Epithelial cell of esophagus (primary cell): Measurements from ENCODE around the gene FAM174B.

ENCODE experiments used
- DNase-seq: peaks from one replicate; pipeline ENCODE4 v3.0.0; 2010; ENCODE audit warnings: low read depth
- H3K4me3 ChIP-seq: 2 replicates; pipeline ENCODE4 v1.5.1; 2011; ENCODE audit warnings: mild to moderate bottlenecking, low read length, control low read depth
- TF ChIP-seq, protein P1 (sequence below): IDR thresholded peaks from 2 replicates; pipeline ENCODE4 v1.5.1; 2011; ENCODE audit warnings: low read depth, mild to moderate bottlenecking, low read length, control low read depth, inconsistent platforms; ENCODE audit not compliant: insufficient read depth; ENCODE audit errors: missing control alignments

The FAM174B gene

DNA sequence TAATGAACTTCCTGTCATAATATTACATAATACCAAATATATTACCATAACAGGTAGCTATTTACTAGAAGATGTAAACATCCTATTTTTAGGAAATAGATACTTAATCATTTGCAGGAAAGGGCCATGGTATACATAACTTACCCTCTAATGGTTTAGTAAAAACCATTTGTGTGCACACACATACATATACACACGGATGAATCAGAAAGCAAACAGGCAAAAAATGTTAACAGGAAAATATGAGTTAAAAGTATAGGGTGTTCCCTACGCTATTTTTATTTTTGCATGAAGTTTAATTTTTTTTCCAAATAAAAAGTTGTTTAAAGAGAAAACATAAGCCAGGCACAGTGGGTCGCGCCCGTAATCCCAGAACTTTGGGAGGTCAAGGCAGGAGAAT, 34.6 kb downstream of the FAM174B start:
- H3K4me3 ChIP-seq, result no peak overlapping the region
- TF ChIP-seq, protein P1, sequence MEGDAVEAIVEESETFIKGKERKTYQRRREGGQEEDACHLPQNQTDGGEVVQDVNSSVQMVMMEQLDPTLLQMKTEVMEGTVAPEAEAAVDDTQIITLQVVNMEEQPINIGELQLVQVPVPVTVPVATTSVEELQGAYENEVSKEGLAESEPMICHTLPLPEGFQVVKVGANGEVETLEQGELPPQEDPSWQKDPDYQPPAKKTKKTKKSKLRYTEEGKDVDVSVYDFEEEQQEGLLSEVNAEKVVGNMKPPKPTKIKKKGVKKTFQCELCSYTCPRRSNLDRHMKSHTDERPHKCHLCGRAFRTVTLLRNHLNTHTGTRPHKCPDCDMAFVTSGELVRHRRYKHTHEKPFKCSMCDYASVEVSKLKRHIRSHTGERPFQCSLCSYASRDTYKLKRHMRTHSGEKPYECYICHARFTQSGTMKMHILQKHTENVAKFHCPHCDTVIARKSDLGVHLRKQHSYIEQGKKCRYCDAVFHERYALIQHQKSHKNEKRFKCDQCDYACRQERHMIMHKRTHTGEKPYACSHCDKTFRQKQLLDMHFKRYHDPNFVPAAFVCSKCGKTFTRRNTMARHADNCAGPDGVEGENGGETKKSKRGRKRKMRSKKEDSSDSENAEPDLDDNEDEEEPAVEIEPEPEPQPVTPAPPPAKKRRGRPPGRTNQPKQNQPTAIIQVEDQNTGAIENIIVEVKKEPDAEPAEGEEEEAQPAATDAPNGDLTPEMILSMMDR, result no peak
- no peak for DNase-seq

DNA sequence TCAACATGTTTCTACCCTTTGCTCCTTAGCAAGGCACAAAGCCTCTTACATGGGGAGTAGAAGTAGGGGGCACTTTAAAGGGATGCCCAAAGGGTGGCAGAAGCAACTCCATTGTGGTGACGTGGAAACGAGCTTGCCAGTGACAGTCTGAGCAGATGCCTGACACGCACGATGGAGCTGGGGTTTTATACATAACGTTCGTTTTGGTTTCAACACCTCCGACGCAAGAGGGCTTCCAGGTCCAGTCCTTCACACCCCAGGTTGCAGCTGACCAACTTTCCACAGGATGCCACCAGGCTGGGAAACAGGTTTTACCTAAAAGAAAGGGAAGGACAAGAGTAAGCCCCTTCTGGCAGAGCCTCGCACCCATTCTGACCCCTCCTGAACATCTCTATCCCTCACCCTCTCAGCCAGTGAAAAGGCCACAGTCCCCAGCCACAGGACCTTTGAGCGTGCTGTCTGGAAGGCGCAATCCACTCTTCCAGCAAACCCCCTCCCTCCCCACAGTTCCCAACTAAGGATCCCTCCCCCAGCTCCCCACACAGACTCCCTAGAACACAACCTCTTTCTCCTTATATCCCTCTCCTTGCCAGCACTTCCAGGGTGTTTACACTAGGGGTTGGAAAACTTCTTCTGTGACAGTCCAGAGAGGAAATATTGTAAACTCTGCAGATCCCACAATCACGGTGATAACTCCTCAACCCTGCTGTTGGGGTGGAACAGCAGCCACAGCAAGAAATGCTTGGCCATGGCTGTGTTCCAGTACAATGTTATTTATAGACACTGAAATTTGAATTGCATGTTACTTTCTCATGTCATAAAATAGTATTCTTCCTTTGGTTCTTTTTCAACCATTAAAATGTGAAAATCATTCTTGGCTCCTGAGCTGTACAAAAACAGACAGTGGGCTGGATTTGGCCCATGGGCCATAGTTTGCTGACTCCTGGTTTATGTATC, 36.2 kb downstream of the FAM174B start:
- DNase-seq, result no peak
- H3K4me3 ChIP-seq, result no peak overlapping the region
- TF ChIP-seq, protein P1, result no peak

DNA sequence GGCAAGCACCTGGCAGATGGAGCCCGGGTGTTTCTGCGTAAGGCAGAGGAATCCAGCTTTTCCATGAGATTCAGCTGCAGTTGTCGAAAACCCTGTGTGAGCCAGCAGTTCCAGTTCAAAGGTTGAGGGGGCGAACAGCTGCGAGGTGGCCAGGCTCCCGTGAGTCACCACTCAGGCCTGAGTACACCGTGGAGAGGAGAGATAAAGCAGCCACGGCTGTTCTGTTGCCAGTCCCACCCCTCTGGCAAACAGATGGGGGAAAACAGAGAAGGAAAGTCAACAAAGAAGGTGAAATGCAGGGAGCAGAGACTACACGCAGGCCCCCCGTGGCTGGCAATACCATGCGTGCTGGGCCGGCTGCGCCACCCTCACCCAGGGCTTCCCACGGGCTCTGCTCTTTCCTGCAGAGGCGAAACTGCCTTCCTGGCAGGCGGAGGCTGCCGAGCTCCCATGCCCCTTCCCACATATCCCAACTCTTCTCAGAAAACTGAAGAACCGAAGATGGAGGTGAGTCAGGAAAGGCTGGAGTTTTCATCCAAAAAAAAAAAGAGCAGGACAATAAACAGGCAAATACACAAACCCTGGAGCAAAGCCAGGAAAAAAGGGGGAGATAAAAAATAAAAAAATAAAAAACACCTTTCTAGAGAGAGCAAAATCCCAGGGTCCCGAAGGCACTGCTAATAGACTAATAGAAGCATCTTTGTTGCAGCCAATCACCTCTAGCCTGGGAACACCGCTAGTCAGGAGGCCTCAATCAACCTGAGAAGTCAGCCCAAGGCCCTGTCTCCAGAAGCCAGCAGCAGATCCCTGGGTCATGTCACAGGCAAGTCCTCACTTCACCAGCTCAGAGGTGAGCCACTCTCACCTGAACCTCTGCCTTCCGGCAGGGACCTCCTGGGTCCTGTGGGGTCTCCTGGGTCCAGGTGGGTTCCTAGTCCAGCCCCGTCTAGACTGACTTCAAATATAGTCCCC, 37.7 kb downstream of the FAM174B start:
- DNase-seq, result no peak
- TF ChIP-seq, protein P1, result no peak
- no peak overlapping the region for H3K4me3 ChIP-seq

DNA sequence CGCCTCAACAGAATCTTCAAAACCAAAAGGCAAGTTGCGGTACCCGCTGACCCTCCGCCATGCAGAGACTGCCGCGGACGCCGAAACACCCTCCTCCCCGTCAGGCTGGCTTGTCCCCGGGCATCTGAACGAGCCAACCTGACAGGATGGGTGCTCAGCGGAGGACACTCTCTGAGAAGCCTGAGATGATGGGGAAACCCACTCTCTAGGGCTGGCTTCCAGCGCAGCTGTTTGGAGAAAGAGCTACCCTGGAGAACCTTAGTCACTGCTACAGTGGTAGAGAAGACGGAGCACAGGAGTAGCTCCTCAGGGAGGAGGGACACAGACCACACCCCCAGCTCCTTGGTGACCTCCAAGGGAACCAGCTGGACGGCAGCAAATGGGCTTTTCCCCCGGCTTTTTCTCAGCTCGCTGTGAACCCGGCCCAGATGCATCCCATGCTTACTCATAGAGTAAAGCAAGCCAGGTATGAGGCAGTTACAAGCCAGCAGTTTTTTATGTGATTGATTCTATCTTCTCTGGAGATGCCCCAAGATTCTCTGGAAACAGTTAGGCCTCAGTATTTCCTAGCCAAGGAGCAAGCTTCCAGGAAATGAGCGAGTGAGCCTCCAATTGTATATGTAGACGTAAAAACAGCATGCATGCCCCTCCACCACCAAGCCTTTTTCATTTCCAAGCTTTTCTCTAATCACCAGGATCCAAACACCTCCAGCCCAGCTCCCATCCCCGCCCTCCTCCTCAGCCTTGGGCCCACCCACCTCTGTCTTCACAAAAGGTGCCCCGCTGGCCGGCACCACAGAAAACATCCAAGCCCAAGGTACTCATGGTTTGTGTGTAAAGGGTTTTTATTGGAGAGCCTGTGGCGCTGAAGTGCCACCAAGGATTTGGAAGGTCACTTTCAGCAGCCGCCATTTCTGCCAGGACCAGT, 38.7 kb downstream of the FAM174B start:
- no peak for DNase-seq
- TF ChIP-seq, protein P1, result no peak
- no peak overlapping the region for H3K4me3 ChIP-seq

DNA sequence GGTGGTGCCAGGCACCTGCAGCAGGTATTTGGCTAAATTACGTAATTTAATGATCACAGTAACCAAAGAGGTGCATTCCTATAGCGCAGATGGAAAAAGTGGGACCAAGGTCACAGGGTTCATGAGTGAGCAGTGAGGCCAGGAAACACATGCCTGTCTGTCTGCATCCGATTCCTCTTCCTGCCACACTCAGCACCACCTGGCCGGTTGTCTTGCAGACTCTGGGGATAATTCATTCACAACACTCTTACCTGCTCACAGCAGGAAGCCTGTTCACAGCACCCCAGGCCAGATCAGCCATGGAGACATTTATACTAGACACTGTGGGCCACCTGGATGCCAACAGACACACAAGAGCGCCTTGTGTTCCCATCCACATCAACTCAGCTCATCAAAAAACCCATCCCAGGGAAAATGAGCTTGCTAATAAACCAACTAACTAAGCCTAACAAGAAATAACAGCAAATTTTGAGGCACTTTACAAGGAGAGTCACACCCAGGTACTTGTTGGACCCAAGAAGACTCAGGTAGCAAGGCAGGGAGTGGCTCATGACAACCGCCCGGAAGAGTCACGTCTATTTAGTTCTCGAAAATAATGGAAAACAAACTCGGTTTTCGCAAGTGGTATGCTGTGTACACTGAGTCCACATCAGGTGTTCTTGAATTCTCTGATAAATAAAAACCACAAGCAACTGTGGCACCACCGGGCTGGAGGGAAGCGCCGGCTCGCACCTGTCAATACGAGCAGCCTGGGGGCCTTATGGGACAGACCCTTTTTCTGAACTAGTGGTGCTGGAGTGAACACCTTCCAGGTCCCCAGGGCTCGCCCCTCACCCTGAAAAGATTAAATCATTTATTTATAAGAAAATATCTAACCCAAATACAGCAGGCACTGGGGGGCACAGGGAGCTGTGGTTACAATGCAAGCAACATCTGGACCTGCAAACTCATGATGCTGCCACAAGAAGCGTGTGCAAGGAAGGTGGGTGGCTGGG, 40.5 kb downstream of the FAM174B start:
- DNase-seq, result no peak
- no peak overlapping the region for H3K4me3 ChIP-seq
- TF ChIP-seq, protein P1, result no peak
